Right lung (tissue), 5 donors: ENCODE measurements around the gene NFE2L1. TPM values are rescaled to one million over a fixed set of nuclear protein-coding genes. Genes with fewer than 3 reads are reported as not detected.
A peak's percentile ranks its signal among the peaks of the same experiment; 100 is the strongest.

ENCODE experiments used
- DNase-seq, 2 donors: peaks; one replicate each; pipeline ENCODE4 v3.0.0-alpha.2; 2013
- polyA plus RNA-seq, 5 donors: library from polyadenylated mRNA; unstranded; fragments of 120-200 nt; gene quantifications; one replicate each; pipeline versions ENCODE4 v1.2.1 to v1.2.3, GENCODE V29; 2013; ENCODE audit warnings: inconsistent platforms in 1 of 5, low replicate concordance in 1 of 5; ENCODE audit not compliant: insufficient read length in 5 of 5, insufficient read depth in 1 of 5

The NFE2L1 gene
- polyA plus RNA-seq, 5 donors: 102 to 127 (median 120) TPM

DNA sequence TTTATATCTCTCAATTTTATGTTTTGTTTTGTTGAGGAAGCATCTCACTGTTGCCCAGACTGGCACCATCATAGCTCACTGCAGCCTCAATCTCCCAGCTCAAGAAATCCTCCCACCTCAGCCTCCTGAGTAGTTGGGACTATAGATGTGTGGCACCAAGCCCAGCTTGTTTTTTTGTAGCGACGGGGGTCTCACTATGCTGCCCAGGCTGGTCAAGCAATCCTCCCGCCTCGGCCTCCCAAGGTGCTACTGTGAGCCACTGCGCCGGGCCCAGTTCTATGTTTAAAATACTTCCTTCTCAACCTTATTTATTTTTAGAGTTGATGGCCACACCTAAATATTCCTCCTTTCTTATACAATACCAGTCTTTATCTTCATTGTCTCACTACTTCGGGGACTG lies 1.9 kb upstream of the NFE2L1 start:
- no peak for DNase-seq

DNA sequence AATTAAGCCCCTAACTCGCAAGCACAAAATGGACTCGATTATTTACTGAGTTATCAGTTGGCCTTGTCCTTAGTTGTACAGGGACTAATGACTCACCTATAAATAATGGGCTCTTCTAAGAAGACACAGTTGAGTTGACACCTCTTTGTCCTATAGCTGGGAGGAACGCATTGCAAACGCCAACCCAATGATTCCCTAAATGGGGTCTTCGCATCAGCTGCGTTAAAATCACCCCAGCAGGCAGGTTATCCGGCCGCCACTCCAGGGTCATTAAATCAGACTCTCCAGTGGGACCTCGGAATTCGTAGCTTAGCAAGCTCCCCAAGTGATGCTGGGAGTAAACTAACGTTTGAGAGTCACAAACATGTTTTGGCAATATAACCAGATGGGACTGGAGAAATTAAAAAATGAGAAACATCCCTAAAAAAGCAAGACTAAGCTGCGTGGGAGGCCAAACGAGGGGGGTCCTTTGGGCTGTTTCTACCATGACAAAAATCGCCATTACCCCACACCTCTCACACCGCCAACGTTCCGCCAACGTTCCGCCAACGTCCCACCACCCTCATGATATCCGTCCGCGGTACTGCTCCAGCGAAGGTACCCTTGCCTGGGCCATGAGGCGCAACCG lies 932 bp upstream of the NFE2L1 start:
- peak in 1 of 2 donors; percentile 11 for DNase-seq

DNA sequence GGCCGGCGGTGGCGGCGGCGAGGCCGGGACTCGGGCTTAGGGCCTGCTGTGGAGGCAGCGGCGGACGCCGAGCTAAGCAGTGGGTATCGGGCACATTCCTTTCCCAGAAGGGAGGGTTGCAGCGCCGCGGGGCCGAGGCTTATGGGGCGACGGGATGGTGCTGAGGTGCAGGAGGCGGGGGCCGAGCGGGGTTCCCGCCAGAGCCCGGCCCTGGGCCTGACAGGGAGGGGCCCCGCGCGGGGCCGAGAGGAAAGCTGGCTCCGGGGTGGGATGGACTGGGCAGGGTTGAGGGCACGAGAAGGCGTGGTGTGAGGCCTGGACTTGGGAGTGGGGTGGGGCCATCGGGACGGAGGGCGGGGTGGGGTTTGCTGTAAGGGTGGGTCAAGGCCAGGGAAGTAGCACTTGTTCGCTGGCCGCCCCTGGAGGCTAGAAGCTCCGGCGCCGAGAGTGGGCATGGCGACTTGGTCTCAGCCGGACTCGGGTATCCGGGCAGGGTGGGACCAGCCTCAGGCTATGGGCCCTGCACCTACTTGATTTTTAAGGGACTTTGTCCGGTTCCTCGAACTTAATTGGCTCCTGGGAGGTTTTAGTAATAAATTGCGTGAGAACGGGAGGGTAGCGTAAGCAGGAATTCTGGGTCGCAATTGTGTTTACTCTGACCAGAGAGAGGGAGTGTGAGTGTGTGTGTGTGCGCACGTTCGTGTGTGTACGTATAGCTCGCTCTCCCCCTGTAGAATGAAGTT lies 396 bp downstream of the NFE2L1 start:
- DNase-seq: peak; percentile 81 to 82

DNA sequence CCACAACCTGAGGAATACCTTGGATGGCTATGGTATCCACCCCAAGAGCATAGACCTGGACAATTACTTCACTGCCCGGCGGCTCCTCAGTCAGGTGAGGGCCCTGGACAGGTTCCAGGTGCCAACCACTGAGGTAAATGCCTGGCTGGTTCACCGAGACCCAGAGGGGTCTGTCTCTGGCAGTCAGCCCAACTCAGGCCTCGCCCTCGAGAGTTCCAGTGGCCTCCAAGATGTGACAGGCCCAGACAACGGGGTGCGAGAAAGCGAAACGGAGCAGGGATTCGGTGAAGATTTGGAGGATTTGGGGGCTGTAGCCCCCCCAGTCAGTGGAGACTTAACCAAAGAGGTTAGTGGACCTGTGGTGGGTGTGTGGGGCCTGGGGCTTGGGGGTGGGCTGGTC lies 3.1 kb downstream of the NFE2L1 start:
- no peak for DNase-seq

DNA sequence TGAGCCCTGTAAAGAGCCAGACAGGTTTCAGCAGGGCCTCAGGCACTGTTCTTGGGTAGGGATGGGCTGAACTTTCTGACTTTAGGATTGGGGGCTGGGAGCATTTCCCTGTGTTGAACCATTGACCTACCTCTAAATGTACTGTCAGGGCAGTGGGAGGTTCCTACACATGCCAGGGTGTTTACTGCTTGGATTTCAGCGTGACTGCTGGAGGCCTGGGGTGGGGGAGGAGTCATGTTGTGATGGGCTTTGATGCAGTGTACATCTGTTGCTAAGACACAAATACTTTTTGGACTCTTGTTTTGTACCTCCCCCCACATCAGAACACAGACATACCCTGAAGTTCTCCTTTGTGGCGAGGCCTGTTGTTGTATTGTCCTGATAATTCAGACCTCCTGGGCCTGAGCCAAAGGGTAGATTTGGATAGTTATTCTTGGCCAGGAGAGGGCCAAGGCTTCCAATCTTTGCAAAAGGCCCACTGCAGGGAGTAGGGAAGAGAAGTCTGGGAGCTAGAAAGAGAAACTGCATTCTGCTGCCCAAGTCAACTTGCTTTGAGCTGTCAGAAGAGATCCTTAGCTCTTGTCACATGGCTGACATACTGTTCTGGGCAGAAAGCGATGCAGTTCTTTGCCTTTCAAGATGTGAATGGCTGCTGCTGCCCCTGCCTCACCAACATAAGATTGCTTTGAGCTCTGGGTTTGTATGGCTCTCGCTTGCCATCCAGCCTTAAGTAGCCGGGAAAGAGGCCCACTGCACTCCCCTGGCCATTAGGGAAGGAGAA lies 3.7 kb downstream of the NFE2L1 start:
- peak; percentile 67 to 81 for DNase-seq

DNA sequence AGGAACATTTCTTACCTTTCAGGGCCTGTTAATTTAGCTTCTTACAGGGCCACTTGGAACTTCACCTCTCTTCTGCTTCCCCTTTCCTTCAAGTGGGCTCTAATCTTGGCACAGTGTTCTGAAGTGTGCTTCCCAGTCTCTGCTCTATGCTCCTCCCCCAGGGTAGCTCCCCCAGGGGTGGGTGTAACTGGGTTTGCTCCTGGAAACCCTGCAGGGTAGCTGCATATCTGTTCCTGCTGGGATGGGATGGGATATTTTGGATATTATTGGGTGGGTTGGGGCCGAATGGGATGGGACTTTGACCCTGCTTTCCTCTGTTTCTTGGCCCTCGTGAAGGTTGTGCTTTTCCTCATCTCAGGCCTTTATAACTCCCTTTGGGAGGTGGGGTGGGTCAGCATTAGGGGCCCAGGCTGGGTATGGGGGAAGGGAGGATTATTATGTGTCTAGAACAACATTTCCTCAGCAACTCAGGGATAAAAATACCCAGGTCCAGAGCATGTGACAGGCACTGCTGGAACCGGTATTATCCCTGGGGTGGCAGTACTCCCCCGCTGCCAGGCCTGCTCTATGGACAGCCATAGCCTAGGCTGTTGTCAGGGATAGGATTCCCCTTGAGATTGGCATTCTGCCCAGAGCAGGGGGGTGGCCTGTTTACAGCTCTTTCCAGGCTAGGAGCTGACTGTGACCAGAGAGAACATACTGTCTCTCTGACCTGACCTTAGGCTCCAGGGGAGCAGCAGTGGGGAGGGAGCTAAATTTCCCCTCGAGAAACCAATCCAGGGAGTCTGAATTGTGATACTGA lies 5.0 kb downstream of the NFE2L1 start:
- no peak for DNase-seq

DNA sequence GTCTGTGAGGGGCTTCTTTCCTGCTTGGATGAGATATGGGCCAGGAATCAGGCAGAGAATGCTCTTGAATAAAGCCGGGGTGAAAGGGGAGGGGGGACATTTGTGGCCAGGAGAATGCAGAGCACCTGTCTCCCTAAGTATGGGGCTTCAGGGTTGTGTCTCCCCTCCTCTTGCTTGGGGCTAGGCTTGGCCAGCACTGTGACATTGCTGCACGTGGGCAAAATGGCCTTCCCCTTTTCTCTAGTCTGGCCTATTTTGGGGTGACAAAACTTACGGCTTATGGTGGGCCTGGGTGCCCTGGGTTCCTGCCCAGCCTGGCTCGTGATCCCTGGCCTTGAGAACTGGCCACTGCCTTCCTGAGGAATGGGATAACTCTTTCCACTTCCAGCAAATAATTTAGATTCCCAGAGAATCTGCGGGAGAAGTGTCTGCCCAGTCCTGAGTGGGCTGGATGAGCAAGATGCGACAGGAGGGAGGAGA lies 5.6 kb downstream of the NFE2L1 start:
- DNase-seq: no peak

DNA sequence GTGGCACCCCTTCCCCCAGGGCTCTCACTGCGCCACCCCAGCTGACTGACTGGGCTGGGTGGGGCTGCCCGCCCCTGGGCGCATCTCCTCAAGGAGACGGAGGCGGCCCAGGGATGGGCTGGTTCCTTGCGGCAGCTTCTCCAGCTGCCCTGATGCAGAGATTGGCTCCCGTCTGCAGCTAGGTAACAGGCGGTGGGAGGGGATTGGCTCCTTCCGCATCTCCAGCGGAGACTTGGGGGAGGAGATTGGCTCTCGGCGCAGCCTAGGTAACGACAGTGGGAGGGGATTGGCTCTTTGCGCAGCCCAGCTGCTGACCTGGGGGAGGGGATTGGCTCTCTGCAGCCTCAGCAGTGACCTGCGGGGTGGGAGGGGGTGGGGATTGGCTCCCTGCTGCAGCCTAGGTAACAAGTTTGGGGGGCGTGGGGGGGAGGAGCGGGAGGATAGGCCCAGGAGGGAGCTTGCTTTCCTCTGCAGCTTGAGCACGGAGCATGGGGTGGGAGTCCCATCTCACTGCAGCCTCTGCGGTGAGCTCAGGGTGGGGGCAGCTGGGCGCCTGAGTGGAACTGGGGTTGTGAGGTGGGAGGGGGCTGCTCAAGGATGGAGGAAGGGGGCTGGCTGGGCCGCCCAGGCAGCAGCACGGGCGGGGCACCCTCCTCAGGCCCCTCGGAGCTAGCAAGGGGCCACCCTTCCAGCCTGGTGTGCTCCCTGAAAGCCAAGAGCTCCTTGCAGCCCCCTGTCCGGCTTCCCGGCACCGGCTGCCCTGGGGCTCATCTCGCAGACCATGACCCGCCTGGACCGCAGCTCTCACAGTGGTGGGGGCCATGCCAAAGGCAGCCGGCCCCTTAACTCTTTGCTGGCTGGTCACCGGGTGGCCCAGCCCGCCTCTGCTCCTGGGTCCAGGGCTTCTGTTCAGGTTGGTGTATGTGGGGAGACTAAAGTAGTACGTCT lies 6.4 kb downstream of the NFE2L1 start:
- DNase-seq: peak; percentile 67 to 68

DNA sequence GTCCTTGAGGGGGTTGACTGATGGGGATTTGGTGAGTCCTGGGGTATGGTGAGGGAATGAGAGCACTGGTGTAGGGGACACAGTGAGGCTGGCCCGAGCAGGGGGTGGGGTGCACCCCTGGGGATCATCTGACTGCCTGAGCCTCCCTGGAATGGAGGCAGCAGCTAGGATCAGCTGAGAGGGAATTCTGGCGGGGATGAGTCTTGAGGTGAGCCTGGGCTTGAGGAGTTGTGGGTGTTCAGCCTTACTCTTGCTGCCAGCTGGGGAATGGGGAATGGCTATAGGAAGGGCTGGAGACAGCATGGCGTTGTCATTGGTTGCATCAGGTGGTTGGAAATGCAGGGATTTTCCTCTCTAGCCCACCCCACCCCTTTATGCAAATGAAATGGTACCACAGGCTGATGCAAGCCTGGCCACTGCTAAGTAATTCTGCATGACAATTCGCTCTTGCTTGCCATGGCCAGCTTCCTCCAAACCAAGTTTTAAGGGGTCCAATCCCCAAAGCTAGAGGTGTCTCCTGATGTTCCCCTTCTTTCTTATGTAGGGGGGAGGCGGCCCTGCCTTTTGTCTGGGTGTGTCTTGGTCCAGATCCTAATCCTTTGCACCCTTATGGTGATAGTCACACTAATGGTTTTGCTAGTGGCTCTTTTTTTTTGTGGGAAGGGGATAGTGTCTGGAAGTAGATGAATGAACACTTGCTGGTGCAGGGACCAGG lies 7.5 kb downstream of the NFE2L1 start:
- DNase-seq: no peak

DNA sequence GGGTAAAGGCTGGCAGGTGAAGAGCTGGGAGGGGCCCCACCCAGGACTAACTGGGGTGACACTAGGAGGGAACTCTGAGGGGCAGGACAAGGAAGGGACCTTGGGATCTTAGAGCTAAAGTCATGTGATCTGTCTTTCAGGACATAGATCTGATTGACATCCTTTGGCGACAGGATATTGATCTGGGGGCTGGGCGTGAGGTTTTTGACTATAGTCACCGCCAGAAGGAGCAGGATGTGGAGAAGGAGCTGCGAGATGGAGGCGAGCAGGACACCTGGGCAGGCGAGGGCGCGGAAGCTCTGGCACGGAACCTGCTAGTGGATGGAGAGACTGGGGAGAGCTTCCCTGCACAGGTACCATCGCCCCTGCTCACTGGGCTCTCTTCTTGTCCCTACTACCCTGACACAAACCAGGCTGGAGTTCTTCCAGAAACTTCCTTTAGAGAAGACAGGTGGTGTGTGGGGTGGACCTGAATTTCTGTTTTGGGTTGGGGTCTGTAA lies 8.1 kb downstream of the NFE2L1 start:
- DNase-seq: no peak

DNA sequence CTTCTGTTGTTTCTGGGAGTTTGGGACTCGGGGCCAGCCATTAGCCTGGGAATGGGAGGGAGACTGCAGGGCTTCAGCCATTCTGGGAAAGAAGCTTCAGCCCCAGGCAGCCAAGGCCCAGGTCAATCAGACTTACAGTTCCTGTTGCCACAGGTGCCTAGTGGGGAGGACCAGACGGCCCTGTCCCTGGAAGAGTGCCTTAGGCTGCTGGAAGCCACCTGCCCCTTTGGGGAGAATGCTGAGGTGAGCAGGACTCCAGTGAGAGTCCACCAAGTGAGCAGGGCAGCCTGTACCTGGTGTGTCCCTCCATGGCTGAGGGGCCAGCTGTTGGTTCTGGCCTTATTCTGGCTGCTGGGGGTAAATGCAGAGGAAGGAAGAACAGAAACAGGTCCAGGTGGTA lies 8.7 kb downstream of the NFE2L1 start:
- no peak for DNase-seq

DNA sequence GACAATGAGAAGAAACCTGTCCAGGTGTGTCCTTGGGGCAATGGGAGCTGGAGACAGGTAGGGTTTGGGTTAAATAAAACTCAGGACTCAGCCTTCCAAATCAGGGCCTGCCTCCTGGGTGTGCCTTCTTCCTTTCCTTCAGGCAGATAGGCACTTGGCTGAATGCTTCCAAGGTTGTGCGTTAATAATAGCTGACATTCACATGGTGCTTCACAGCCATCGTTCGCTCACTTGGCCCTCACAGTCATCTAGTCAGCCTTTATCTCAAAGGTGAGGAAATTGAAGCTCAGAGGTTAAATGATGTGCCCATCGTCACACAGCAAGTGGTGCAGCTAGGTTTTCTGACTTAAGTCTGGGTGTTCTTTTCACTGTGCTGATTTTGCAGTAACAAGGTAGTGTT lies 9.5 kb downstream of the NFE2L1 start:
- DNase-seq: no peak

DNA sequence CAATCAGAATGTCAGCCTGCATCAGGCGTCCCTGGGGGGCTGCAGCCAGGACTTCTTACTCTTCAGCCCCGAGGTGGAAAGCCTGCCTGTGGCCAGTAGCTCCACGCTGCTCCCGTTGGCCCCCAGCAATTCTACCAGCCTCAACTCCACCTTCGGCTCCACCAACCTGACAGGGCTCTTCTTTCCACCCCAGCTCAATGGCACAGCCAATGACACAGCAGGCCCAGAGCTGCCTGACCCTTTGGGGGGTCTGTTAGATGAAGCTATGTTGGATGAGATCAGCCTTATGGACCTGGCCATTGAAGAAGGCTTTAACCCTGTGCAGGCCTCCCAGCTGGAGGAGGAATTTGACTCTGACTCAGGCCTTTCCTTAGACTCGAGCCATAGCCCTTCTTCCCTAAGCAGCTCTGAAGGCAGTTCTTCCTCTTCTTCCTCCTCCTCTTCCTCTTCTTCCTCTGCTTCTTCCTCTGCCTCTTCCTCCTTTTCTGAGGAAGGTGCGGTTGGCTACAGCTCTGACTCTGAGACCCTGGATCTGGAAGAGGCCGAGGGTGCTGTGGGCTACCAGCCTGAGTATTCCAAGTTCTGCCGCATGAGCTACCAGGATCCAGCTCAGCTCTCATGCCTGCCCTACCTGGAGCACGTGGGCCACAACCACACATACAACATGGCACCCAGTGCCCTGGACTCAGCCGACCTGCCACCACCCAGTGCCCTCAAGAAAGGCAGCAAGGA lies 10.4 kb downstream of the NFE2L1 start:
- no peak for DNase-seq

DNA sequence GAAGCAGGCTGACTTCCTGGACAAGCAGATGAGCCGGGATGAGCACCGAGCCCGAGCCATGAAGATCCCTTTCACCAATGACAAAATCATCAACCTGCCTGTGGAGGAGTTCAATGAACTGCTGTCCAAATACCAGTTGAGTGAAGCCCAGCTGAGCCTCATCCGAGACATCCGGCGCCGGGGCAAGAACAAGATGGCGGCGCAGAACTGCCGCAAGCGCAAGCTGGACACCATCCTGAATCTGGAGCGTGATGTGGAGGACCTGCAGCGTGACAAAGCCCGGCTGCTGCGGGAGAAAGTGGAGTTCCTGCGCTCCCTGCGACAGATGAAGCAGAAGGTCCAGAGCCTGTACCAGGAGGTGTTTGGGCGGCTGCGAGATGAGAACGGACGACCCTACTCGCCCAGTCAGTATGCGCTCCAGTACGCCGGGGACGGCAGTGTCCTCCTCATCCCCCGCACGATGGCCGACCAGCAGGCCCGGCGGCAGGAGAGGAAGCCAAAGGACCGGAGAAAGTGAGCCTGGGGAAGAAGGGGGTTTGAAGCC lies 11.0 kb downstream of the NFE2L1 start:
- no peak for DNase-seq

DNA sequence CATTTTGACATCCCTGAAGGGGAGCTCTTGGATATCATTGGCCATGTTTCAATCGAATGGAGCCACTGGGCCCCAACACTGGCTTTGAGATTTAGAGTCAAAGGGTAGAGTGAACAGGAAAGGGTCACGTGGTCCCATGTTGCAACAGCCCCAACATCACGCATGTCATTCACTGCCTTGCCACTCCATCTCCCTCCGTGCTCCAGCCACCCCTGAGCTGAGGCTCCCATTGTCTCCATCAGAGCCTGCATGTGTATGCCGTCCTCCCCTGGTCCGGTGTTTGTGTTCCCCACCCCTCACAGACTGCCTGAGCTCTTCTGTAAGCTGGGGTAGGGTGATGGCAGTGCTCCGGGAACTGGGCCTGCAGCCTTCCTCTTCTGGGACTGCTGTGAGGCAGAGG lies 12.1 kb downstream of the NFE2L1 start:
- no peak for DNase-seq

DNA sequence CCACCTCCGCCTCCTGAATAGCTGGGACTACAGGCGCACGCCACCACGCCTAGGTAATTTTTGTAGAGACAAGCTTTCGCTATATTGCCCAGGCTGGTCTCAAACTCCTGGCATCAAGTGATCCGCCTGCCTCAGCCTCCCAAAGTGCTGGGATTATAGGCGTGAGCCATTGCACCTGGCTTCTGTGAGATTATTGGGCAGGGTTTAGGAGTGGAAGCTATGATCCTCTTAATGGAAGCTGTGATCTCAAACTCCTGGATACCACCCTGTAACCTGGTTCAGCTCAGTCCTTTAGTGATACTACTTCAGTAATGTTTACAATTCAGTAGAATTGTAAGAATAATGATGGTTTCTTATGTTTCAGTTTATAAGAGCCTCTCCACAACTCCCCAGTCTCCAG lies 14.1 kb downstream of the NFE2L1 start:
- DNase-seq: no peak

DNA sequence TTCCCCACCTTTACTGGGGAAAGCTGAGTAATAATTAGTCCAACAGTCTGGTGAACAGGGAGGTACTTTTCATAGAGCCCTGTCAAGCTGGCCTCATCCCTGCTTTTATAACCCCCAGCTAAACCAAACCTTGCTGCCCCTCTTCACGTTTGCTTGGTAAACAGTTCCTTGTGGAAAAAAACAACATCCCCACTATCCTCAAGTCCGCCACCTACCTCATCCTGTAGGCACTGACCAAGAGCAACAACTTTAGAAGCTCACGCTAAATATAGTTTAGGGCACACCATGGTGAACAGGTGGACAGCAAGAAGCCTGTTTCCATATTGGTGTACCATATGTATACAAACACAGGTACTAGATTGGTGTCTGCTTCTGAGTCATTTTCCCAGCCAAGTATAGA lies 16.5 kb downstream of the NFE2L1 start:
- no peak for DNase-seq

DNA sequence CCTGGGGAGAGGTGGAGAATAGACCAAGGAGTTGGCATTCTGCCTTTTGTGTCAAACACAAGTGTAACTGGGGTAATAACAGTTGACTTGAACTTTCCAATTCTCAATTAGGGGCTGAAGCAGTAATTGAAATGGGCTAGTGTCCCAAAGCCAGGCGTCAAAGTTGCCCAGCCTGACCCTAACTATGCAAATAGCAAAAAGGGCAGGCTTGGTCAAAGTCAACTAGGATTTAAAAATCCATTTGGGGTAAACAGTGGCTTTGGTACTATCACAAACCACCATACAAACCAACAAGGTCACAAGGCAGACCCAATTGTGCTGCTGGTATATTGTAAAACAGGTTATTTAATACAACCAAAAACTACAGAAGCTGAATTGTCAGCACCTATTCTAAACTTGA lies 18.0 kb downstream of the NFE2L1 start:
- no peak for DNase-seq

DNA sequence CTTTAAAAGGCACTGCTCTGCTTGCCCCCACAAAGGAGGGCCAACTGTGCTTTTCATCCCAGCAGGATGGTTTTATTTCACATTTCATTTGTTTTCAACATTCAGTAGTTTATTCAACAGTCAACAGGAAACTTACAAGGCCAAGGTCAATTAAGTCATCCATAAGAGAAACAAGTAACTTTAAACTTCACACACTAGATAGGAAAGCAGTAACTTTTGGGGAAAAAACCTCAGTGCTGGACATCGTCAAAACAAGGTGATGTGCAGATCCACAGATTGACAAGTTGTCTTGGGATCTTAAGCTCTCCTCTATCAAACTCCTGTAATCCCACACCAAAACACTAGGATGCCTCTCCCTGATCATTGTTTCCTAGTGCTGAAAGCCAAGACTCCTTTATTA lies 18.5 kb downstream of the NFE2L1 start:
- DNase-seq: no peak
